GM12874 (cell line): ENCODE results near the gene RNU7-1.

Source experiments
- TF ChIP-seq, protein P1 (sequence below): IDR thresholded peaks from 2 replicates; pipeline ENCODE4 v1.5.1; 2011; ENCODE audit warnings: low read depth, mild to moderate bottlenecking, control low read depth, low read length, moderate library complexity; ENCODE audit not compliant: insufficient read depth

The RNU7-1 gene

GRCh38 chr12:6954316-6955107 lies 10.9 kb downstream of the RNU7-1 start:
- TF ChIP-seq, protein P1, sequence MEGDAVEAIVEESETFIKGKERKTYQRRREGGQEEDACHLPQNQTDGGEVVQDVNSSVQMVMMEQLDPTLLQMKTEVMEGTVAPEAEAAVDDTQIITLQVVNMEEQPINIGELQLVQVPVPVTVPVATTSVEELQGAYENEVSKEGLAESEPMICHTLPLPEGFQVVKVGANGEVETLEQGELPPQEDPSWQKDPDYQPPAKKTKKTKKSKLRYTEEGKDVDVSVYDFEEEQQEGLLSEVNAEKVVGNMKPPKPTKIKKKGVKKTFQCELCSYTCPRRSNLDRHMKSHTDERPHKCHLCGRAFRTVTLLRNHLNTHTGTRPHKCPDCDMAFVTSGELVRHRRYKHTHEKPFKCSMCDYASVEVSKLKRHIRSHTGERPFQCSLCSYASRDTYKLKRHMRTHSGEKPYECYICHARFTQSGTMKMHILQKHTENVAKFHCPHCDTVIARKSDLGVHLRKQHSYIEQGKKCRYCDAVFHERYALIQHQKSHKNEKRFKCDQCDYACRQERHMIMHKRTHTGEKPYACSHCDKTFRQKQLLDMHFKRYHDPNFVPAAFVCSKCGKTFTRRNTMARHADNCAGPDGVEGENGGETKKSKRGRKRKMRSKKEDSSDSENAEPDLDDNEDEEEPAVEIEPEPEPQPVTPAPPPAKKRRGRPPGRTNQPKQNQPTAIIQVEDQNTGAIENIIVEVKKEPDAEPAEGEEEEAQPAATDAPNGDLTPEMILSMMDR = no peak

DNA sequence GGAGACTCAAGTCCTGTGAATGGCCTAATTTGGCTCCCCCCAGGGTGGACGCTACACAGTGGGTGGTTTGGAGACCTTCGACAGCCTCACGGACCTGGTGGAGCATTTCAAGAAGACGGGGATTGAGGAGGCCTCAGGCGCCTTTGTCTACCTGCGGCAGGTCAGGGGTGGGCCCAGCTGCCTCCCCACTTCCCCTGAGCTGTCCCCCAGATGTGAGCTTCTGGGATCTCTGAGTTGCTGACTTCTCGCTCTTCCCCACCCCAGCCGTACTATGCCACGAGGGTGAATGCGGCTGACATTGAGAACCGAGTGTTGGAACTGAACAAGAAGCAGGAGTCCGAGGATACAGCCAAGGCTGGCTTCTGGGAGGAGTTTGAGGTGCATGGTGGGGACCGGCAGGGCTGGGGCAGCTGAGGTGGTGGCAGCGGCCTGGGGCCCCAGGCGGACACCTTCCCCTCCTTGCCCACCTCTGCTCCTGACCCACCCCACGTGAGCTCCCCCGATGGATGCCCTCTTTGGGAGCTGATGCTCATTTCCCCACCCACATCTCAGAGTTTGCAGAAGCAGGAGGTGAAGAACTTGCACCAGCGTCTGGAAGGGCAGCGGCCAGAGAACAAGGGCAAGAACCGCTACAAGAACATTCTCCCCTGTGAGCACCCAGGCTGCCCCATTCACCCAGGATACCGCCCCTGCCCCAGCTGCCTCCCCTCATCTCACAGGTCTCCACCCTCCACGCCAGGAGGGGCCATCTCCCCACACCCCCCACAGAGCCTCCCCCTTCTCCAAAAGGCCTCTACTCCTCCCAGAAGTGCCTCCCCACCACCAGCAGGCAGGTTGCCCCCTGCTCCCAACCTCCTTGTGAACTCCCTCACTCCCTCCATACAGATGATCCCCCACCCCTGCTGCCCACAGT lies 11.7 kb downstream of the RNU7-1 start:
- TF ChIP-seq, protein P1 = no peak

DNA sequence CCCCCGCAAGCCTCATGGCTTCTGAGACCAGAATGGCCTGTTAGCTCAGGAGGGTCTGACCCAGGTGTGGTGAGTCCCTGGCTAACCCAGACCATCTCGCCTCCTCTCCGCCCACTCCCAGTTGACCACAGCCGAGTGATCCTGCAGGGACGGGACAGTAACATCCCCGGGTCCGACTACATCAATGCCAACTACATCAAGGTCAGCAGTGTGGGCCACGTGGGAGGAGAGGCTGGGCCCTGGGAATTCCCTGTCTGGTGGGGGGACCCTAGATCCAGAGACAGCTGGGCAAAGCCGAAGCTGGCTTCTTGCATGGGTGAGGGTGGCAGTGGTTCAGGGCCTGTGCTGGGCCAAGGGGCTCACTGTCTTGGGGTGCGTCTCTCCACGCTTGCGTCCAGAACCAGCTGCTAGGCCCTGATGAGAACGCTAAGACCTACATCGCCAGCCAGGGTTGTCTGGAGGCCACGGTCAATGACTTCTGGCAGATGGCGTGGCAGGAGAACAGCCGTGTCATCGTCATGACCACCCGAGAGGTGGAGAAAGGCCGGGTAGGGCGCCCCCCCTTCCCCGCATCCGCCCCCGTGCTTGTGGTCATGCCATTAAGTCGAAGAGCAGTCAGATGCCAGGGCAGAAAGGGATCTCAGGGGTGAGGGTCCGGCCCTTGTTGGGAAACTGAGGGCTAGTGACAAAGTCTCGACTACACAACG lies 12.6 kb downstream of the RNU7-1 start:
- TF ChIP-seq, protein P1 = no peak

DNA sequence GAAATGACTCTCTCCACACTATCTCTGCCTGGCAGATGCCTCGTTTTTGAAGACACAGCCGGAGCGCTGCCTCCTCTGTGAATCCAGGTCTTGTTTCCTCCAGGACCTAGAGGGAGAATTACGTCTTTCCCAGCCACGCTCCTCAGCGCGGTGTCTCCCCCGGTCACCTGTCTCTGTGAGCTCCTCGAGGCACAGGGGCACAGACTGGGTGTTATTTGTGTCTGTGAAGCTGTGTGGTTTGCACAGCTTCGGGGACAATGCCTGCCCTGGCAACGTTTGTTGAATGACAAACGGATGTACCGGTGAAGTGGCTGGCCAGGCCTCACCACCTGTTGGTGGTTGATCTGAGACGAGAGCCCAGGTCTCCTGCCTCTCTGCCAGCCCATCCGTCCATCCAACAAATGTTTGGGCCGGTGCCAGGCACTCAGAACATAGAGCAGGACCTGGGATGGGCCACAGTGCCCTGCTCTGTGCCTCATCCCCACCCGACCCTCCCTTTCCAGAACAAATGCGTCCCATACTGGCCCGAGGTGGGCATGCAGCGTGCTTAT lies 13.6 kb downstream of the RNU7-1 start:
- TF ChIP-seq, protein P1 = no peak

DNA sequence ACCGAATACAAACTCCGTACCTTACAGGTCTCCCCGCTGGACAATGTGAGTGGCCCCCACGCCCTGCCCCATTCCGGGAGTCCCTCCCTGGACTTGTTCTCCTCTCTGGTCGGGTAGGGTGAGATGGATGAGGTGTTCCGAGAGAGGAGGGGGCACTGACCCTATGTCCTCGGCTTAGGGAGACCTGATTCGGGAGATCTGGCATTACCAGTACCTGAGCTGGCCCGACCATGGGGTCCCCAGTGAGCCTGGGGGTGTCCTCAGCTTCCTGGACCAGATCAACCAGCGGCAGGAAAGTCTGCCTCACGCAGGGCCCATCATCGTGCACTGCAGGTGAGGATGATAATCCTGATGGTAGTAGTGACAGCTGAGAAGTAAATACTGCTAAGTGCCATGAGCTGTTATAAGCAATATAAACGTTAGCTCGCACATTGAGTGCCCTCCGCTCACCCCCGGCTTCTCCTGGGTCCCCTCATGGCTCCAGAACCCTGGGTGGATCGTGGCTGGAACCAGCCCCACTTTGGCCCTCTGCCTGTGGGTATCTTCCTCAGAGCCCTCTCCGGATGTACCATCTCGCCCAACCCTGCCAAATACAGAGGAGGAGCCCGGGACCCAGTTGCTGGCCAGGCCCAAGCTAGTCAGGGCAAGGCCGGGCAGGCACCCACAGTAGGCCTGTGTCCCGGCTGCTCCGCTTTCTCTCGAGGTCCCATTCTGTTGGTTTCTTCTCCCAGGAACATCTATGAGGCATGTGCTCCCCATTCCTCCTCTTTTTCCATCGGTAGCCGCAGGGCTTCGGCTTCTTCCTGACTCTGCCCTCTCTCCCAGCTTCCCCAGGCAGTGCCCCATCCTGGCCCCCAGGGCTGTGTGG lies 14.4 kb downstream of the RNU7-1 start:
- TF ChIP-seq, protein P1 = no peak

DNA sequence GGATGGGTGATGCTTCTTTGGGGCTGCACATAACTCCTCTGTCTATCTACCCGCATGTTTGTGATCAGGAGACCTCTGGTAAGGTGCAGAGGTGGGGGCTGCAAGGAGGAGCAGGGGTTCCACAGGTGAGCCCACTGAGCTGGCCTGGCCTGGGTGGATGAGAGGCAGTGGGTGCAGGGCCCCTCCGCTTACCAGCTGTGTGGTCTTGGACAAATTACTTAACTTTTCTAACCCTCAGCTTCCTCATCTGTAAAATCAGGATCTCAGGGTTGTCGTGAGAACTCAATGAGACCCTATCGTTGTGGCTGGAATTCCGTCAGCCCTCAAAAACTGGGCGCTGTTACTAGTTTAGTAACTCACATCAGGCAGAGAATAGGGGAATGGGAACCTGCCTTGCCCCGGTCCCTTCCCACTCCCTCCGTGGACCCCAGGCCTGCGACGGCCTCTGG lies 15.0 kb downstream of the RNU7-1 start:
- TF ChIP-seq, protein P1 = no peak
